ENCODE measurements around the gene ROBO3.

GRCh38 chr11:124920870-124921609, 55.8 kb downstream of the ROBO3 start:
- no peak for TF ChIP-seq CTCF (IDR thresholded peaks at IDR 0.05)
- no peak for TF ChIP-seq POLR2A (IDR thresholded peaks at IDR 0.05)

All from uterus (tissue), 2 donors.